Stimulated activated CD8-positive, alpha-beta memory T cell treated with anti-CD3 and anti-CD28 coated beads, Interleukin-15, amount 100 ng/mL, for 4 hours (primary cell): ENCODE data around the gene FNTB.

ENCODE experiments used
- DNase-seq, 2 donors: peaks; one replicate each; pipeline ENCODE4 v3.0.0-alpha.2; 2020; ENCODE audit warnings: low read depth in 2 of 2

Gene FNTB

GRCh38 chr14:65045709-65046108 is 59.0 kb downstream of the FNTB start:
- DNase-seq = no peak

GRCh38 chr14:65052832-65053231 is 66.1 kb downstream of the FNTB start:
- DNase-seq = no peak

- no peak for DNase-seq
Observed at GRCh38 chr14:65053466-65053865, 66.8 kb downstream of the FNTB start.

- DNase-seq = no peak
Observed at GRCh38 chr14:65054471-65055085, 67.9 kb downstream of the FNTB start.

- no peak for DNase-seq
Observed at GRCh38 chr14:65057695-65058094, 71.0 kb downstream of the FNTB start.

- no peak for DNase-seq
Observed at GRCh38 chr14:65062096-65063075, 75.7 kb downstream of the FNTB start.

GRCh38 chr14:65065719-65066118 is 79.0 kb downstream of the FNTB start:
- DNase-seq = no peak

GRCh38 chr14:65069874-65070413 is 83.2 kb downstream of the FNTB start:
- DNase-seq = no peak

GRCh38 chr14:65070471-65070976 is 83.8 kb downstream of the FNTB start:
- DNase-seq = no peak

- DNase-seq = no peak
Observed at GRCh38 chr14:65071544-65071943, 84.8 kb downstream of the FNTB start.

GRCh38 chr14:65072256-65072655 is 85.6 kb downstream of the FNTB start:
- no peak for DNase-seq

GRCh38 chr14:65072937-65073336 is 86.2 kb downstream of the FNTB start:
- DNase-seq = no peak

GRCh38 chr14:65073605-65074201 is 87.0 kb downstream of the FNTB start:
- DNase-seq = no peak

GRCh38 chr14:65074449-65075150 is 87.9 kb downstream of the FNTB start:
- no peak for DNase-seq

- DNase-seq = no peak
Observed at GRCh38 chr14:65075628-65076325, 89.1 kb downstream of the FNTB start.

- DNase-seq = no peak
Observed at GRCh38 chr14:65077318-65077717, 90.6 kb downstream of the FNTB start.

- no peak for DNase-seq
Observed at GRCh38 chr14:65079201-65079600, 92.5 kb downstream of the FNTB start.

GRCh38 chr14:65079768-65080167 is 93.1 kb downstream of the FNTB start:
- DNase-seq = no peak

GRCh38 chr14:65080960-65081747 is 94.5 kb downstream of the FNTB start:
- no peak for DNase-seq

GRCh38 chr14:65082930-65083329 is 96.2 kb downstream of the FNTB start:
- DNase-seq = no peak
